NCI-H146 treated with DMSO at 0.1 percent for 48 hours (cell line): ENCODE results near the gene GRIK4.
"Not testable (repeated sequence)": the region's sequence is repeated elsewhere in the genome, so short reads cannot be mapped to it uniquely, and the experiment has no call there.

Experiments used
- DNase-seq: peaks from one replicate; lab custom pipeline; 2025; ENCODE audit not compliant: unreplicated experiment; lab: John Stamatoyannopoulos, UW

GRIK4 gene

GRCh38 chr11:121023848-121024751 lies 512.6 kb downstream of the GRIK4 start, which contains the start of gene TBCEL:
Gene TBCEL (plus strand): TSS chr11:121024102. CDS start chr11:121045691, 21,589 bp downstream.
- DNase-seq = peak; percentile 80

DNA sequence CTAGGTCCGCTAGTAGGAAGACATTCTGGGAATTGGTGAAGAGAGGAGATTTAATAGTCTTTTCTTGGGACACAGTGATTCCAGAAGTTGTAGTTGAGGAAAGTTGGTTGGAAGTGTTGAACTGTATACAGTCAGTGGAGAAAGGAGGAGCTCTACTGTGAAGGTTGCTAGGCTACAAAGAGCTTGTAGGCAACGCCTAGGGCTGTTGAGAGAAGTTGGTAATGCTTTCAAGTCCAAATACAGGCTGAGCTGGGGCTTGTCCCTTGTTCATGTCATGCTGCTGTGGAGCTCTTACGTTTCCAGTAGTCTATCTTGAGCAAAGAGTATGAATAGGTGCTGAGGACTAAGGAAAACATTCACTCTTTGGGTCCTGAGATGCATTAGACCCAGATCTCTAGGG lies 513.4 kb downstream of the GRIK4 start:
- no peak for DNase-seq

DNA sequence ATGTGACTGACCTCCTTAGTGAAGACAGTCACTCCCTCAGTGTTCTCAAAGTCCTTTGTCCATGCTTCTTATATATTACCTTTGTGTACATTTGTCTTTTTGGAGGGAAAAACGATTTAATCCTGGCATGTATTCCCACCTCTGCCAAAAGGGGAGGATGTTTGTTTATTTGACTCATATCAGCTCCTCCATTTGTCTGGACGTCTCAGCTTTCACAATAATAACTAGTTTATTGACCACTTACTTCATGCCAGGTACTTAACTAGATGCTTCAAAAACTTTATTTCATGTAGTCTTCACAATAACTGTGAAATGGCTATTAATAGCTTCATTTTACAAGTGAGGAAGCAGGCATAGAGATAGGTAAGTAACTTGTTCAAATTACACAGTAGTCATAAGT lies 517.6 kb downstream of the GRIK4 start:
- DNase-seq = no peak

DNA sequence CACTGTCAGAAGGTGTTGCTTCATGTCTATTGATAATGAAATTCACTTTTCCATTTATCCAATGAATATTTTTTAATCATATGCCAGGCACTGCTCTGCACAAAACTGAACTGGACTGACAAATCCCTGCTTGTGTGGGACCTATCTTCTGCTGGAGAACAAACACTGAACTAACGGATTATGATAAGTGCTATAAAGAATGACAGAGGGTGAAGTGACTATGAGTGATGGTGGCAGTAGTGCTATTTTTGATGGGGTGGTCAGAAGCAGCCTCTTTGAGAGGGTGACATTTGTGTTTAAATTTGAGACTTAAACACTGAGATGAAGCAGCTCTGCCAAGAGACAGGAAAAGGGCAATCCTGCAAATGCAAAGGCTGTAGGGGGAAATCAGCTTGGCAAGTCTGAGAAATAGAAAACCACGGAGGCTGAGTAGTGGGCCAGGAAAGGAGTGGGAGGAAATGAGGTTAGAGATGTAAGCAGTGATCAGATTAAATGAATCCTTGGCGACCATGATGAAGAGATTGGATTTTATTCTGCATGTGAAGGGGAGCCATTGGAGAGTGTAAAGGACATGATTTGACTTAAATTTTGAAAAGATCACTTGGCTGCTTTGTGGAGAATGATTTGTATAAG lies 518.4 kb downstream of the GRIK4 start:
- no peak for DNase-seq

DNA sequence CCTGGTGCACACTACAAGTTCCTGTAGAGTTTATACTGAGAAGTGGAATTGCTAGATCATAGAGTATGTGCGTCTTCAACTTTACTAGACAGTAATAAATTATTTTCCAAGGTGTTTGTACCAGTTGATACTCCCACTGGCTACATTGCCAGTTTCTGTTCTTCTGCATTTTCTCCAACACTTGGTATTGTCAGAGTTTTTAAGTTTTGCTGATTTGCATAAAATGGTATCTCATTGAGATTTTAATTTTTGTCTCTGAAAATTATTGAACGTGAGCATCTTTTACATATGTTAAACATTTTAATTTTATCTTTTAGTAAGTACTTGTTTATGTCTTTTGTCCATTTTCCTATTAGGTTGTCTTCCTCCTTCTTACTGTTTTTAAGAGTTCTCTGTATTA lies 519.6 kb downstream of the GRIK4 start:
- no peak for DNase-seq

DNA sequence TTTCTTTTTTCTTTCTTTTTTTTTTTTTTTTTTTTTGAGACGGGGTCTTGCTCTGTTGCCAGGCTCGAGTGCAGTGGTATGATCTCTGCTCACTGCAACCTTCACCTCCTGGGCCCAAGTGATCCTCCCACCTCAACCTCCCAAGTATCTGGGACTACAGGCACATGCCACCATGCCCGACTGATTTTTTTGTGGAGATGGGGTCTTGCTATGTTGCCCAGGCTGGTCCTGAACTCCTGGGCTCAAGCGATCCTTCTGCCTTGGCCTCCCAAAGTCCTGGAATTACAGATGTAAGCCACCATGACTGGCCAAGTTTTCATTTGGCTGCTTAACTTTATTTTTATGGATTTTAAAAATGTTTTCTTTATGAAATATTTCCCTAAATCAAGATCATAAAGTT lies 520.1 kb downstream of the GRIK4 start:
- not testable (repeated sequence) for DNase-seq

DNA sequence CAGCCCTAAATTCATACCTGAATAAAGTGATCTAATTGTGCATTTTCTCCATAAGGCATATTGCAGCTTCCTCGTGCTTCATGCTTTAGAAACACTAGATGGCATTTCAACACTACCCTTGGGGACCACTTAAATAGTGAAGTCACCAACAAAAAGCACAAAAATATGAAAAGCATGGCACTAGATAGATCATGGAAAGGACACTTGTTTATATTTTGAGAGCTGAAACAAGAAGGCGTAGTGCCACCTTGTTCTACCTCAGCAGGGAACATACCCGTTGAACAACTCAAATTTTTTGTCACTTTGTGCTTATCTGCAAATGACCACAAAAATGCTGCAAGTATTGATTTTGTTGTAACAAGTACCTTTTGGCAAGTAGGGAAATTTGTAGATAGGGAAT lies 521.0 kb downstream of the GRIK4 start:
- DNase-seq = no peak

GRCh38 chr11:121033635-121034034 lies 522.1 kb downstream of the GRIK4 start:
- DNase-seq = no peak

- DNase-seq = no peak
Measured at GRCh38 chr11:121035169-121035755, 523.7 kb downstream of the GRIK4 start.

GRCh38 chr11:121035780-121036179 lies 524.2 kb downstream of the GRIK4 start:
- no peak for DNase-seq

GRCh38 chr11:121037016-121037415 lies 525.5 kb downstream of the GRIK4 start:
- no peak for DNase-seq
